HG02759 (cell line): ENCODE data around the gene G3BP2.
"Not testable (repeated sequence)": the region's sequence is repeated elsewhere in the genome, so short reads cannot be mapped to it uniquely, and the experiment has no call there.

Experiments used
- ATAC-seq: cut with Tn5 transposase; IDR thresholded peaks from one replicate; pipeline ENCODE4 v1.9.1; 2021; ENCODE audit warnings: mild to moderate bottlenecking, moderate library complexity; ENCODE audit not compliant: unreplicated experiment

G3BP2 gene

GRCh38 chr4:75685546-75686189, 12.5 kb upstream of the G3BP2 start:
- no peak for ATAC-seq

GRCh38 chr4:75683482-75684155, 10.4 kb upstream of the G3BP2 start:
- ATAC-seq: no peak

GRCh38 chr4:75679876-75680575, 6.8 kb upstream of the G3BP2 start:
- ATAC-seq: no peak

GRCh38 chr4:75678965-75679364, 5.8 kb upstream of the G3BP2 start:
- no peak for ATAC-seq

GRCh38 chr4:75678473-75678872, 5.3 kb upstream of the G3BP2 start:
- ATAC-seq: no peak

- ATAC-seq: no peak
Measured at GRCh38 chr4:75675004-75675531, 1.9 kb upstream of the G3BP2 start.

GRCh38 chr4:75673959-75674328, 733 bp upstream of the G3BP2 start:
- no peak for ATAC-seq

- peak; percentile 25 for ATAC-seq
Measured at GRCh38 chr4:75672461-75673026, 667 bp downstream of the G3BP2 start.

- no peak for ATAC-seq
Measured at GRCh38 chr4:75671802-75672421, 1.3 kb downstream of the G3BP2 start.

- ATAC-seq: no peak
Measured at GRCh38 chr4:75668596-75668995, 4.6 kb downstream of the G3BP2 start.

GRCh38 chr4:75667636-75668035, 5.6 kb downstream of the G3BP2 start:
- not testable (repeated sequence) for ATAC-seq

- ATAC-seq: no peak
Measured at GRCh38 chr4:75666299-75666698, 6.9 kb downstream of the G3BP2 start.

- not testable (repeated sequence) for ATAC-seq
Measured at GRCh38 chr4:75664604-75665003, 8.6 kb downstream of the G3BP2 start.

- ATAC-seq: no peak
Measured at GRCh38 chr4:75662626-75663025, 10.6 kb downstream of the G3BP2 start.

- ATAC-seq: no peak
Measured at GRCh38 chr4:75660491-75660890, 12.7 kb downstream of the G3BP2 start.

- ATAC-seq: no peak
Measured at GRCh38 chr4:75659512-75660031, 13.6 kb downstream of the G3BP2 start.

GRCh38 chr4:75658876-75659275, 14.3 kb downstream of the G3BP2 start:
- ATAC-seq: no peak

- ATAC-seq: no peak
Measured at GRCh38 chr4:75655562-75655961, 17.6 kb downstream of the G3BP2 start.

GRCh38 chr4:75654905-75655304, 18.3 kb downstream of the G3BP2 start:
- ATAC-seq: no peak

- ATAC-seq: no peak
Measured at GRCh38 chr4:75653845-75654503, 19.2 kb downstream of the G3BP2 start.
